ENCODE results near the gene DHX15.

Gene DHX15

GRCh38 chr4:24584211-24584850 is at the start of gene DHX15:
TSS of gene DHX15 (minus strand) at chr4:24584554. CDS start at chr4:24584393, 161 bp downstream.
- peak; percentile 97 for DNase-seq

- DNase-seq, result no peak
These were observed 47.7 kb upstream of the DHX15 start for GRCh38 chr4:24632011-24632410.

GRCh38 chr4:24630937-24631336 is 46.6 kb upstream of the DHX15 start:
- no peak for DNase-seq

DNA sequence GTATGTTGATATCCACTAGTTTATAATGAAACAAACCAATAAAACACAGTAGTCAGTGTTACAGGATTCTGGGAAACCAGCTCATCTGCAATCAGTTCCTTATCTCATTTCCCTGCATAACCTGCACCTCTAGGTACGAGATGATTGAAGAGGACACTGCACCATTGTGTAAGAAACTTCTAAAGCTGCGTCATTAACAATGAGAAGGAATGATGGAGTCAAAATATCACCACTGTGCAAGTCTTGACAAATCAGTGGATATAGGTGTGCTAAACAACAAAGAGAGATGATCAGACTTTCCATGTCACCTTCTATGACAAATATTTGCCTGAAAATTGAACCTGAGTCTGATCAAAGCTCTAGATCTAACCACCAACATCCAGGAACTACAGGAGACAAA is 40.7 kb upstream of the DHX15 start:
- no peak for DNase-seq

- no peak for DNase-seq
These were observed 40.0 kb upstream of the DHX15 start for GRCh38 chr4:24624381-24624780.

DNA sequence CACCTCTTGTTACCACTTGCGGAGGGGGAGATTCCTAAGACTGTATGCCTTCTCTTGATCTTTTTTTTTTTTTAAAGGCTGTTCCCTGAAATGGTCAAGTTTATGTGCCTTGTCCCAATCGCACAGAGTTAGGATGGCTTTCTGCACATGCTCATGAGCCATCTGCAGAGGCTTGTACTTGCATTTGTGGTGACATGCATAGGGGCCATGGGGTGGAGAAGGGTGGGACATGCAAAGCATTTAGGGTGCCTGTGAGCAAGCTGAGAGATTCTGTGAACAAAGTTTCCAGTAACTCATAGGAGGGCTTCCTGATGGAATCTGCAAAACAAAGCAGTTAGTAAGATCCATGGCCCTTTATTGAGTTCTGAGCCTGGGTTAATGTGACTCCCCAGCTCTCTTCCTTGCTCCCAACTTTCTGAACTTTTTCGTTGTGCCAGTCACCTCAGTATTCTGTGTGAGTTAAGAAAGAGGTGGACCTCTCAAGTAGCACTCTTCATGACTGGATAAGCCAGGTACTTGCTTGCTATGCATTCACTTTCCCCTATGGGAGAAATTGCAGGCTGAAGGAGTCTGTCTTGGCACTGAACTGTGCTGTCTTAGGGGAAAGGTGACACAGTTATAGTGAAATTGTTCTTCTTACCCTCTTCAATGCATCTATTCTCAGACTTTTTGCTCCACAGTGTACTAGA is 37.9 kb upstream of the DHX15 start:
- DNase-seq, result no peak

DNA sequence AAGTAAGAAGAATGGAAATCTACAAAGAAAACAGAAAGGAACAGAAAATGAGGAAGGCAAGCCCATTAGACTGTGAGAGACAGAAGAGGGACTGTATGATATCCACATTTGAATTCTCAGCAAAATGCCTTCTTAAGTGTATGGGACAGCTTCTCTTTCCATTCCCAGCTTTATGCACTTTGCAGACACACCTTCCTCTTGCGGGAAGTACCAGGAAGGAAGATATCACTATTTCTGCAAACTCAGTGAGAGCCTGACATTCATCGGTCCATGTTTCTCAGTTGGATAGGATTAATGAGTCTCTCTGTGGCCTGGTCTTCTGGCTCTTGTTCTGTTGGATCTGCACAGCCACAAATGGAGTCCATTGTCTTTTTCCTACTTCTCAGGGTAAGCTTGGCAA is 31.6 kb upstream of the DHX15 start:
- DNase-seq, result no peak

GRCh38 chr4:24614881-24615280 is 30.5 kb upstream of the DHX15 start:
- DNase-seq, result no peak

DNA sequence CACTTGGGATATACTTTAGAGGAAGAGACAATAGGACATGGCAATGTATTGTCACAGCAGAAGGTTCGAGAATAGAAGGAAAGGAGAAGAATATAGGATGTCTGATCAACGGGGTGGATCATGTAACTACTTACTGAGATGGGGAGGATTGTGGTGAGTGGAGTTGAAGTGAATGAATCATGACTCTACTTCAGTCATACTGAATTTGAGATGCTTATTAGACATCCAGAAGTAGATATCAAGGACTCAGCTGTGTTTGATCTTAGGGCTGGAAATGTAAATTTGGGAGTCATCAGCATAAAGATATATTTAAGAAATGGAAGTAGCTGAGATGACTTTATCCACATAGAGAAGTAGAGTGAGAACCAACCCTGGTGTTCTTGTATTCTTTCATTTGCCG is 29.1 kb upstream of the DHX15 start:
- DNase-seq, result no peak

DNA sequence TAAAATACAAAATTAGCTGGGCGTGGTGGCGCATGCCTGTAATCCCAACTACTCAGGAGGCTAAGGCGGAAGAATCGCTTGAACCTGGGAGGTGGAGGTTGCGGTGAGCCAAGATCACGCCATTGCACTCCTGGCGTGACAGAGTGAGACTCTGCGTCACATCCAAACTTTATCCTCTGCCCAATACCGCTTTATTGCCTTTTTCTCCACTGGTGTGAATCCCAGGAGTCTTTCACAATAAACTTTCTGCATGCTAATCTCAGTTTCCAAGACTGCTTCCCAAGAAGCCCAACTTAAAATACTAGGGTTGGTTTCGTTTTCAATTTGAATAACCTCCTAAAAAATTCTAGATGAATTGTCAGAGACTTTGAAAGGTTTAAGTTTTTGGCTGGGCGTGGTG is 27.2 kb upstream of the DHX15 start:
- DNase-seq, result no peak

DNA sequence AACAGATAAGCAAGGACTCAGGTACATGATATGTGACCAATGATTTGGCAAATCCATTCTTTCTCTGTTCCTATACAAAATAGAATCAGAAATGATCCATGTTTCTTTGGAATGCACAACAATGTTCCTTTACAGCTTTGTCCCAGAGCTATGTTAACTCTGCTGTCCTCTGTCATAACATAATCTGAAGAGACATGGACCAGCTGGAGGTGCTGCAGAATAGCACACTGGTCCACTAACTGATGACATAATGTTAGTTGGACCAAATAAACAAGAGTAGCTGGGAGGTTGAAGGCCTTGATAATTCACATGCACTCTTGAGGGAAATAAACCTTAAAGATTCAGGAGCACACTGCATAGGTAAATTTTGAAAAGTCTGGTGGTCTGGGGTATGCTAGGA is 23.0 kb upstream of the DHX15 start:
- no peak for DNase-seq

- DNase-seq, result no peak
These were observed 20.9 kb upstream of the DHX15 start for GRCh38 chr4:24605216-24605615.

DNA sequence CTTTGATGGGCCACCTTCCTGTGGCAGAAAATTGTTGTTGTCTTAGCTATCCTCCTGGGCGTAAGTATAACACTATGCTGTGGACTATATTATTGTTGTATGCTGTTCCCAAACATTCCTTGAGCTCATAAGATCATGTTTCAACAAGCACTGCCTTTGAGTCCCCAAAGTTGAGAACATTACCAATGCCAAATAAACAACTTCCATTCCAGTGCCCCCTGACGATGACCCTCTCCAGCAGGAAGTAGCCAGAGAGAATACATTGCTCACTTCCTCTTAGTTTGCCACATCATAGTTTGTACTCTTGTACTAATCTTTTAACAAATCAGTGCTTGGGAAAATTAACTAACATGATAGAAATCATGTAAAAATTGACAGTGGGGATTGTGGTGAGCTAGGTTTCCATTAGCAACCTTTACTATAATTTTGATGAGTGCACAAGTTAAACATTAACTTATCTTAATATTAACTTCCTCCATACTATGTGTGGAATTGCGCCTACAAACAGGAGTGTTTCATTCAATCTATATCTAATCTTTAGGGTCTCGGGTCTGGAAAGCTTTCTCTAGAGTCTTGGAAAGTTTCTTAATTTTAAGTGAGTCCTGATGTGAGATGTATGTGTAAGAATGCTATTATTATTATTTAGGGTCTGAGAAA is 20.3 kb upstream of the DHX15 start:
- DNase-seq, result no peak

DNA sequence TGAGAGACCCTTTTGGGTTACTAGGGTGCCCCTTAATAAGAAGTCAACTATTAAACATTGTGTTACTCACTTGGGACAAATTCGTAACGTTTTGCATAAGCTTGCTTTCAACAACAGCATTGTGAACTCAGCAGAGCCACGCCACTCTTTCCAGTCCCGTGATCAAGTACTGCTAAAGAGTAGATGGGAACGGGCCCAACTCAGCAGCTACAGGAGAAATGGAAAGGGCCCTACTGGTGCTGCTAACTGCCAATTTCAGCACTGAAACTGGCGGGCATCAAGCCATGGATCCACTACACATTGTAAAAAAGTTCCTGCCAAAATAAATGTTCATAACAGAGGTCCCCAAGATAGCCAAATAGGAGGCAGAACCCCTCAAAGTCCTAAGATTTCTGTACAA is 19.0 kb upstream of the DHX15 start:
- DNase-seq, result no peak

DNA sequence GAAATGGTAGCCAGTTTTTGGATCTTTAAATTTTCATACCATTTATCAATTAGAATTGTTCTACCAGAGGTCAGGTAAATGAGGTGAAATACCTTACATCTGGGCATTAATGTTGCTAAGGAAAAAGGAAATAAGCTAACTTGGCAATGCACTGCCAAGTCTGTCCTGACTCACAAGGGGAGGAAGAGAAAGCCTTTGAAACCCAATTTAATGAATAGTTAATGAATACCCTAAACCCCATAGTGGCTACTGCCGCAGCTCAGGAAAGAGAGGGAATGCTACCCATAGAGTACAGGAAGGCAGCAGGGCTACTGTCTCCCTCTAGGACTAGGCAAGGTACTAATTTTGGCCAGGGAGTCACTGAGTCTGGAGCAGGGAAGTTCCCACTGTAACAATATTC is 16.8 kb upstream of the DHX15 start:
- no peak for DNase-seq

DNA sequence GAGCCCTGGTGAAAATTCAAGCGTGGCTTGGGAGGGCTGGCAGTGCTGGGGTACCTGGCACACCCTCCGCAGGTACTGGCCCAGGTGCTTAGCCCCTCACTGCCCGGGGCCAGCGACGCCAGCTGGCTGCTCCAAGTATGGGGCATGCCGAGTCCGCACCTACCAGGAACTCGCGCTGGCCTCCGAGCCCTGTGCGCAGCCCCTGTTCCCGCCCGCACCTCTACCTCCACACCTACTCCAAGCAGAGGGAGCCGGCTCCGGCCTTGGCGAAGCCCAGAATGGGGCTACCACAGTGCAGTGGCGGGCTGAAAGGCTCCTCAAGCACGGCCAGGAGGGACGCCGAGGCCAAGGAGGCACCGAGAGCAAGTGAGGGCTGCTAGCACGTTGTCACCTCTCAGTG is 14.9 kb upstream of the DHX15 start:
- no peak for DNase-seq

GRCh38 chr4:24598025-24598424 is 13.7 kb upstream of the DHX15 start:
- no peak for DNase-seq

GRCh38 chr4:24595659-24596058 is 11.3 kb upstream of the DHX15 start:
- DNase-seq, result no peak

- DNase-seq, result peak; percentile 31
These were observed 10.5 kb upstream of the DHX15 start for GRCh38 chr4:24594887-24595286.

GRCh38 chr4:24589448-24589847 is 5.1 kb upstream of the DHX15 start:
- no peak for DNase-seq

GRCh38 chr4:24588216-24588954 is 4.0 kb upstream of the DHX15 start:
- no peak for DNase-seq

- DNase-seq, result peak; percentile 44
These were observed 723 bp downstream of the DHX15 start for GRCh38 chr4:24583451-24584210.
